MM.1S (cell line): Measurements from ENCODE around the gene GADD45GIP1.

ENCODE experiments used
- DNase-seq: peaks from one replicate; pipeline ENCODE4 v3.0.0-alpha.2; 2015
- H2AFZ ChIP-seq: fragments of 300-600 bp; sonication (generic); 2 replicates; pipeline ENCODE4 v1.6.0; 2016; ENCODE audit warnings: antibody characterized with exemption, low read length
- H3F3A ChIP-seq: fragments of 300-600 bp; sonication (generic); 2 replicates; pipeline ENCODE4 v1.6.1; 2016; ENCODE audit warnings: mild to moderate bottlenecking, antibody characterized with exemption, low read length, moderate library complexity, mixed read lengths; ENCODE audit not compliant: insufficient read depth
- H3K27ac ChIP-seq: fragments of 300-600 bp; sonication (generic); 2 replicates; pipeline ENCODE4 v1.5.1; 2016; ENCODE audit warnings: mild to moderate bottlenecking, low read length
- H3K27me3 ChIP-seq: fragments of 300-600 bp; sonication (generic); replicated peaks from 2 replicates; pipeline ENCODE4 v1.6.0; 2016; ENCODE audit warnings: low read length; ENCODE audit not compliant: insufficient read depth
- H3K36me3 ChIP-seq: fragments of 300-600 bp; sonication (generic); replicated peaks from 2 replicates; pipeline ENCODE4 v1.6.1; 2016; ENCODE audit warnings: mild to moderate bottlenecking, low read length, mixed read lengths; ENCODE audit not compliant: insufficient read depth
- H3K4me1 ChIP-seq: fragments of 300-600 bp; sonication (generic); 2 replicates; pipeline ENCODE4 v1.6.1; 2016; ENCODE audit warnings: low read length, mixed read lengths
- H3K4me2 ChIP-seq: fragments of 300-600 bp; sonication (generic); 2 replicates; pipeline ENCODE4 v1.6.0; 2016; ENCODE audit warnings: low read depth, low read length
- H3K4me3 ChIP-seq: fragments of 300-600 bp; sonication (generic); 2 replicates; pipeline ENCODE4 v1.5.1; 2016; ENCODE audit warnings: low read length, mixed read lengths
- H3K79me2 ChIP-seq: fragments of 300-600 bp; sonication (generic); 2 replicates; pipeline ENCODE4 v1.6.1; 2016; ENCODE audit warnings: mixed run types, low read length, mixed read lengths
- H3K9ac ChIP-seq: fragments of 300-600 bp; sonication (generic); 2 replicates; pipeline ENCODE4 v1.6.1; 2016; ENCODE audit warnings: low read length, mixed read lengths
- H3K9me2 ChIP-seq: fragments of 300-600 bp; sonication (generic); replicated peaks from 2 replicates; pipeline ENCODE4 v1.6.1; 2016; ENCODE audit warnings: mild to moderate bottlenecking, low read length, mixed read lengths; ENCODE audit not compliant: insufficient read depth
- H3K9me3 ChIP-seq: fragments of 300-600 bp; sonication (generic); replicated peaks from 2 replicates; pipeline ENCODE4 v1.6.1; 2016; ENCODE audit warnings: mild to moderate bottlenecking, low read length, mixed read lengths; ENCODE audit not compliant: insufficient read depth
- H4K20me1 ChIP-seq: fragments of 300-600 bp; sonication (generic); 2 replicates; pipeline ENCODE4 v1.6.1; 2016; ENCODE audit warnings: mild to moderate bottlenecking, low read length, moderate library complexity, mixed read lengths; ENCODE audit not compliant: insufficient read depth
- EZH2 ChIP-seq: fragments of 300-600 bp; sonication (generic); optimal IDR thresholded peaks from 2 replicates; pipeline ENCODE3; 2017; ENCODE audit warnings: low read depth, mild to moderate bottlenecking, antibody characterized with exemption, low read length, mixed read lengths
- EZH2phosphoT487 ChIP-seq: fragments of 300-600 bp; sonication (generic); IDR thresholded peaks from 2 replicates; pipeline ENCODE4 v1.6.1; 2018; ENCODE audit warnings: antibody characterized with exemption, low read length
- TF ChIP-seq, protein P1 (sequence below): fragments of 300-600 bp; sonication (generic); IDR thresholded peaks from 2 replicates; pipeline ENCODE4 v1.5.1; 2016; ENCODE audit warnings: antibody characterized with exemption, low read length, mixed read lengths

Gene GADD45GIP1

DNA sequence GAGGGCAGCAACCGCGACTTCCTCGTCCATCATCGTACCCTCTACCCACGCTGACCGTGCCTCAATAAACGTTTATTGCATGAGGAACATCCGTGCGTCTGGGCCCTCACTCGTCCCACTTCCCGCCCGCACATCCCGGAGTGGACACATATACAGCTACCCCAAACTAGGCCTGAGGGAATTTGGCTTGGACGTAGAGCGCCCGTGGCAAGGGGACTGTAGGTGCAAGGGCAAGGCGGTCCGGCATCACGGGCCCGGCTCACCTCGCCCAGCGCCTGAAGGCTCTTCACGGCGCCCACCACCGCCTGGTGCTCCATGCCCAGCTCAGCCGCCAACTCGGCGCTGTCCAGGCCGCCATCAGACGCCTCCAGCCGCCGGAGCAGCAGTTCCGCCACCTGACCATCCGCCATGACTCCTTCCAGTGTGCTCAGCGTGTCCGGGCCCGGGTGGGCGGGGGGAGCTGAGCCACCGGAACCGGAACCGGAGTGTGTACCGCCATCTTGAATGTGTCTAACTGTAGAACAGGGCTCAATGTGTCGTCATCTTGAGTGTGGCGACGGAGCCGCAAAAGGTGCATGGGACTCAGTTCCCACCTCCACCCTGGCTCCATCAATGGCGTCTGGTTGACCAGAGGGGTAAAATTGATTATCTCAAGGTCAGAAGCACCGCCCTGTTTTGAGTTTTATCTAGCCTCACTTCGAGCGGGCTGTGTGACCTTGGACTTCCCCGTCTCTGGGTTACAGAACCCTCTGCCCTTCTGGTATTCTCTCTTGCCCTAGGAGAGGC is 23.5 kb downstream of the GADD45GIP1 start, which contains the start of gene FARSA:
Gene FARSA (minus strand): TSS at position 425 of the 786 bp plus-strand sequence. CDS start 15 bp downstream, at position 410.
- peak within 1 kb of the TSS; percentile 70 for H3K4me2 ChIP-seq
- no peaks in the 10 kb centered on the region for H3K27me3 ChIP-seq
- no peaks in the 10 kb centered on the region for H4K20me1 ChIP-seq
- peaks cover 46% of the 10 kb centered on the region for H3K79me2 ChIP-seq
- H2AFZ ChIP-seq, result peak within 1 kb of the TSS; percentile 99
- H3K36me3 ChIP-seq, result no peaks in the 10 kb centered on the region
- TF ChIP-seq EZH2phosphoT487 (no peak), EZH2 (no peak)
- TF ChIP-seq, protein P1, sequence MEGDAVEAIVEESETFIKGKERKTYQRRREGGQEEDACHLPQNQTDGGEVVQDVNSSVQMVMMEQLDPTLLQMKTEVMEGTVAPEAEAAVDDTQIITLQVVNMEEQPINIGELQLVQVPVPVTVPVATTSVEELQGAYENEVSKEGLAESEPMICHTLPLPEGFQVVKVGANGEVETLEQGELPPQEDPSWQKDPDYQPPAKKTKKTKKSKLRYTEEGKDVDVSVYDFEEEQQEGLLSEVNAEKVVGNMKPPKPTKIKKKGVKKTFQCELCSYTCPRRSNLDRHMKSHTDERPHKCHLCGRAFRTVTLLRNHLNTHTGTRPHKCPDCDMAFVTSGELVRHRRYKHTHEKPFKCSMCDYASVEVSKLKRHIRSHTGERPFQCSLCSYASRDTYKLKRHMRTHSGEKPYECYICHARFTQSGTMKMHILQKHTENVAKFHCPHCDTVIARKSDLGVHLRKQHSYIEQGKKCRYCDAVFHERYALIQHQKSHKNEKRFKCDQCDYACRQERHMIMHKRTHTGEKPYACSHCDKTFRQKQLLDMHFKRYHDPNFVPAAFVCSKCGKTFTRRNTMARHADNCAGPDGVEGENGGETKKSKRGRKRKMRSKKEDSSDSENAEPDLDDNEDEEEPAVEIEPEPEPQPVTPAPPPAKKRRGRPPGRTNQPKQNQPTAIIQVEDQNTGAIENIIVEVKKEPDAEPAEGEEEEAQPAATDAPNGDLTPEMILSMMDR, result no peak
- DNase-seq, result peak; percentile 94
- H3K9ac ChIP-seq, result peak within 1 kb of the TSS; percentile 90
- H3K4me3 ChIP-seq, result peak within 1 kb of the TSS; percentile 94
- peaks cover 20% of the 10 kb centered on the region for H3F3A ChIP-seq
- no peaks in the 10 kb centered on the region for H3K9me2 ChIP-seq
- H3K27ac ChIP-seq, result peak within 1 kb of the TSS; percentile 43
- H3K9me3 ChIP-seq, result no peaks in the 10 kb centered on the region
- peaks cover 18% of the 10 kb centered on the region for H3K4me1 ChIP-seq

DNA sequence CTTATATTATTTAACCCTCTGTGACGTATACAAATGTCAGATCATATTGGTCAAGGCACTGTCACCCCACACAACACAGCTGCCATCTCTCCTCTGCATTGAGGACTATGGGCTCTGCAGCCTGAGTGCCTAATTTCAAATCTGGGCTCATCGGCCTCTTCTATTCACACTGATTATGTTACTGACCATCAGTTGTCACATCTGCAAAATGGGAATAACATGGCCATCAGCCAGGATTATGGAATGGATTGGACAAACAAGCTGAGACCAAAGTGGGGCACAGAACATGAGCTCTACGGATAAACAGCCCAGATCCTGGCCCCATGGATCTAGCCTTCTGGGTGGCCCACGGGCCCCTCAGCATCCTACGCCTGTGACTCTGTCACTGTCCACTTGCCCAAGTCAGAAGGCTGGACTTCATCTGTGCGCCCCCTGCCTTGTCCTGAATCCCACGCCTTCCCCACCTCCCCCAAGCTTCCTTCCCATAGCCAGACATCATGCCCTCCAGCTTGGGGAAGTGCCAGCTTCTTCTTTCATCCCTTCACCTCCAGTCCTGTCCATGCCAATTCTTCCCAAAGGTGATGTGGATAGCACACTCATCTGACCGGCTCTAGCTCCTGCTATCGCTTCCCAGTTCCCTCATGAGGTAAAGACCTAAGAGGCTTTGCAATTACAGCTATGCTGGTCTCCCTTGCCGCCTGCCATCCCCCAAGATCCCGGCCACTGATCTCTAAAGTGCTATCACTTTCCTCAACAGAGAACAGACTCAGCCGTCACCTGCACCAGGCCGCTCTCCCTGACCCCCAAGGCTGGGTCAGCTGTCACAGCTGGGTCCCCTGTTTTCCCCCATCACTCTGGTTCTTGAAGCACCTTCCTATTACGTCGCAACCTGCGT is 24.4 kb downstream of the GADD45GIP1 start:
- Histone ChIP-seq H3K9me3 (no peaks in the 10 kb centered on the region), H3K27me3 (no peaks in the 10 kb centered on the region), H3K4me1 (peaks cover 18% of the 10 kb centered on the region), H3F3A (peaks cover 16% of the 10 kb centered on the region), H3K4me2 (peak overlapping the region; percentile 70), H3K36me3 (no peaks in the 10 kb centered on the region), H3K9me2 (no peaks in the 10 kb centered on the region), H3K4me3 (peak overlapping the region; percentile 94), H3K27ac (peak overlapping the region; percentile 43; the same call in 1 of the 2 replicates), H4K20me1 (no peaks in the 10 kb centered on the region), H3K79me2 (peaks cover 50% of the 10 kb centered on the region), H2AFZ (peak overlapping the region; percentile 26; the same call in 1 of the 2 replicates), H3K9ac (peak overlapping the region; percentile 90)
- no peak for DNase-seq
- no peak for TF ChIP-seq EZH2

GRCh38 chr19:12930002-12930645 is 26.9 kb downstream of the GADD45GIP1 start:
- Histone ChIP-seq H3K27ac (no peak overlapping the region), H3K9ac (no peak overlapping the region), H3K79me2 (peaks cover 53% of the 10 kb centered on the region), H3K4me1 (peaks cover 11% of the 10 kb centered on the region; the same call in 1 of the 2 replicates), H3K9me2 (no peaks in the 10 kb centered on the region), H2AFZ (no peak overlapping the region), H3K36me3 (peaks cover 7% of the 10 kb centered on the region), H3K27me3 (no peaks in the 10 kb centered on the region), H3F3A (no peaks in the 10 kb centered on the region), H4K20me1 (no peaks in the 10 kb centered on the region), H3K9me3 (no peaks in the 10 kb centered on the region), H3K4me3 (no peak overlapping the region), H3K4me2 (no peak overlapping the region)
- DNase-seq, result no peak
- TF ChIP-seq, protein P1, result no peak
- TF ChIP-seq EZH2phosphoT487 (no peak), EZH2 (no peak)
